HG02623 (cell line): ENCODE measurements around the gene SLC13A5.
"Not testable (repeated sequence)": the region's sequence is repeated elsewhere in the genome, so short reads cannot be mapped to it uniquely, and the experiment has no call there.

Experiments
- ATAC-seq: cut with Tn5 transposase; IDR thresholded peaks from one replicate; pipeline ENCODE4 v1.9.1; 2021; ENCODE audit warnings: moderate library complexity; ENCODE audit not compliant: unreplicated experiment

Gene SLC13A5

GRCh38 chr17:6711081-6711674, 2.0 kb downstream of the SLC13A5 start:
- no peak for ATAC-seq

GRCh38 chr17:6710317-6710716, 2.9 kb downstream of the SLC13A5 start:
- no peak for ATAC-seq

DNA sequence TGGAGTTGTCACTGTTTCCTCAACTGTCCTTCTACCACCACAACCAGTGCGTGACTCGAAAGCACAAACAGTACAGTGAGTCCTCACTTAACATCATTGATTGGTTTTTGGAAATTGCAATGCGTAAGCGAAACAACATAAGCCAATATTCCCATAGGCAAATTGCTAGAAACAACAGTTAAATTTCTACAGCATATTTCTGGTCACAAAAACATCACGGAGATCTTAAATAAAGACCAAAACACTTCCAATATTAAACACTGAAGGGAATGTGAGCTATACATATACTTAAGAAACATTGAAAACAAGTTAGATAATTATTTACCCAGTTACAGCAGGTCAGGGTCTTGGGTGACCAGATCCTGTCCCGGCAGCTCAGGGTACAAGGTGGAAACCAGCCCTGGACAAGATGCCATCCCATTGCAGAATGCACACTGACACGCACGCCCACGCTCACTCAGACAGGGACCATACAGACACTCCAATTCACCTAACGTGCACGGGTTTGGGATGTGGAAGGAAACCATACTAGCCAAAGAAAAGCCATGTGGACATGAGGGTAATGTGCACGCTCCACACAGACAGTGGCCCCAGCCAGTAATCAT, 4.7 kb downstream of the SLC13A5 start:
- no peak for ATAC-seq

DNA sequence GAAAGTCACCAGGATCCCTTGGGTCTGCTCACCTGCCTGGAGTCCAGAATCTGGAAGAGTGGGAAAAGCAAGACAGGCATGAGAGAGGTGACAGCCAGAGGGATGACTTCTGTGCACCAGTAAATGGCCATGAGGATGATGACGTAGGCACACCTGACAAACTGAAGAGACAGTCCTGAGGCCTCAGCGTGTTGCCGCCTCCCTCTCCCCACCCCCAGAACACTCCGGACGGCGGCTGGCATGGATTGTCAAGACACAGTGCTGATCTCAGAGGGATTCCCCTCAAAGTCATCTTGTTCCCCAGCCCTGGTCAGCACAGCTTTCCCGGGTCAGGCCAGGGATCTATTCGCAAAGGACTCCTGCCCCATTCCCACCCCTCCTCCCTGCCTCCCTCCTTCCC, 6.2 kb downstream of the SLC13A5 start:
- ATAC-seq, result no peak

DNA sequence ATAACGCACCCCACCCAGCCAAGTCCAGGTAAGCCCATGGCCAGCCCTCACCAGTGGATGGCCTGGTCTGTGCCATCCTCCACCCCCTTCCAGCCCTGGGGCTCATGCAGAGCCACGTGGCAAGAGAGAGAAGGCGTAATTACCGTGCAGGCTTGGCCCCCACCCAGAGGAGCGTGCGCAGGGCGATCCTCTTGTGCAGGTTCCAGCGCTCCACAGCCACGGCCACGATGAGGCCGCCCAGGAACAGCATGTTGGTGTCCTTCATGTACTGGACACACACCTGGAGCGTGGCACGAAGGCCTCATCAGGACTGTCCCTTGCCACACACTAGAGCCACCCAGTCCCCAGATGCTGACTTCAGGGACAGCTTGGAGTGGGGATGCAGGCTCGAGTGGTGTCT, 6.7 kb downstream of the SLC13A5 start:
- ATAC-seq, result no peak

GRCh38 chr17:6704470-6705052, 8.6 kb downstream of the SLC13A5 start:
- ATAC-seq, result no peak

DNA sequence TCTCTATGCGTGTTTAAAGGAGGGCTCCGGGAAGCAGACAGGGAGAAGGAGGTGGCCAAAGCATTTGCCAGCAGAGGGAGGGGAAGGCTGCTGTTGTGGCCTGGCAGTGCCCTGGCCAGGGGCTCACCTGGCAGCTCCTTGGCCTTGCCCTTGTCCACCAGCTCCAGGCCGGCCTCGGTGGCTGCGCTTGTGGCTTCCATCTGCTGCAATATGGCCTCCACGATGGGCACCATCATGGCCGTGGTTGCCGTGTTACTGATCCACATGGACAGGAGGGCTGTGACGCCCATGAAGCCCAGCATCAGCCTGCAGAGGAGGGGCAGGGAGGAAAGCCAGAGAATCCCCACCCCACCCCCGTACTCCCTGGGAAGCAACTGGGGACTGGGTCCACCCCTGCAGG, 9.4 kb downstream of the SLC13A5 start:
- ATAC-seq, result no peak

DNA sequence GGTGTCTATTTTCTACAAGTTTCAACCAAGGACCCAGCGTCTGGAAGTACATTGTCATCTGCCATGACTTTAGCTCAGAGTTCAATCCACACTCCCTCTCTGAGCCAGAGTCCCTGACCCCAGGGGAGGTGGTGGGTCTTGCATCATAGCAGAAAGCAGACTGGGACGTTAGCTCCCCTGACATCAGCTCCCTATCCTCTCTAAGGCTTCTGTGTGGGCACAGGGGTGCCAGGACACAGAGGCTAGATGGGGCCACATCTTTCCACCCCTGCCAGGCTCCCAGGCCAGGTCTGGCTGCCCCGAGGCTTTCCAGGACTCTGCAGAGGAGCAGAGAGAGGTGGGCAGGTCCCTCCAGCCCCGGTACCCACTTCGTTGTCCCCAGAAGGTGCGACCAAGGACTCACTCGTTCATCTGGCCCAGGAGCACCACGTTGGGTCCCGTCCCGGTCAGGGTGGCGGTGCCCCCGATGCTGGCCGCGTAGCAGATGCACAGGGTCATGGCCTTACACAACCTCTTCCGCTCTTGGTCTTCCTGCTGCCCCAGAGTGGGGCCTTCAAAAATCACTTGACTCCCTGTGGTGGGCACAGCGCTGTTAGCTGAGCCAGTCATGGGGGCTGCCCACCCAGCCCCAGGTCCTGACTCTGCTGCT, 10.5 kb downstream of the SLC13A5 start:
- ATAC-seq, result no peak

DNA sequence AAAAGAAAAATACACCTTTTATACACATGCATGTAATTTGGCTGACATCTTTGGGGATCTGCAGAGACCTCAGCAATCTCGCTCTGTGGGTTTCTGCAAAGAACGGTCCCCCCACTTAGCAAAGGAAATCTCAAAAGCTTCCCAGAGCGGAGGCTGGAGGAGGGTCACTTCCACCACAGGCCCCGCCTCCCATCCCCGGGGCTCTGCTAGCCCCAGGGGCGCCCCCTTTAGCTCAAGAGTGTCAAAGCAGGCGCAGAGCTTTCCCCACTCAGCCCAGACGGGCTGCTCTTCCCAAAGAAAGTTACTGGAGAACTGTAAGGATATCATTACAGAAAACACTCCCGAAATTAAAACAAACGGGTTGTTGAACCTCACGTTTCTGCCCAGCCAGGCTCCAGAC, 11.4 kb downstream of the SLC13A5 start:
- no peak for ATAC-seq

DNA sequence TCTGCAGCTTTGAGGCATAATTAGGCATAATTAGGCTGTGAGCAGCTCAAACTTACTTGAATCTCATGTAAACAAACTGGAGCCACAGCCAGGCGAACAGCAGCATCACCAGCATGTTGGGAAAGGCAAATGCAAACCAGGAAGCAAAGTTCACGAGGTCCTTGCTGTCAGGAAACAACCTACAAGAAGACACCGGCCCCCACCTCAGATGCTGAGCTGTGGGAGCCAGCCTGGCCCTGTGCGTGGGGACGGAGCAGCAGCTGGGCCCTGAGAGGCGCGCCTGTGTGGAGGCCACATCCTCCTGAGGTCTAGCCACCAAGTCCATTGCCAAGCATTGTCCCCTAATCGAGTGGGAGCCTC, 12.2 kb downstream of the SLC13A5 start:
- ATAC-seq, result no peak

GRCh38 chr17:6699997-6700947, 12.9 kb downstream of the SLC13A5 start:
- no peak for ATAC-seq

GRCh38 chr17:6698004-6698403, 15.2 kb downstream of the SLC13A5 start:
- ATAC-seq, result no peak

- ATAC-seq, result no peak
Observed at GRCh38 chr17:6696906-6697305, 16.3 kb downstream of the SLC13A5 start.

DNA sequence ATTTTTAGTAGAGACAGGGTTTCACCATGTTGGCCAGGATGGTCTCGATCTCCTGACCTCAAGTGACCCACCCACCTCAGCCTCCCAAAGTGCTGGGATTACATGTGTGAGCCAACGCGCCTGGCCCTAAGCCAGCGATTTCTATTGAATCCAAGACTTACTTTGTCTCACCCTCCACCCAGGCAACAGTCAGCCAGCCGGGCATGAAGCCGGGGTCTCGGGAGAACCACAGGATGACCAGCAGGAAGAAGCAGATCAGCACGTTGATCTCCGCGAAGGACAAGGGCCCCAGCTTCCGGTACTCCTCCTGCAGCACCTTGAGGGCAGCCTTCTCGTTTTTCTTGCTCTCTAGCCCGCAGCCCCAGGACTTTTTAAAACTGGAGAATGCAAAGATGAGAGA, 17.6 kb downstream of the SLC13A5 start:
- ATAC-seq, result no peak

- ATAC-seq, result no peak
Observed at GRCh38 chr17:6695051-6695450, 18.1 kb downstream of the SLC13A5 start.

DNA sequence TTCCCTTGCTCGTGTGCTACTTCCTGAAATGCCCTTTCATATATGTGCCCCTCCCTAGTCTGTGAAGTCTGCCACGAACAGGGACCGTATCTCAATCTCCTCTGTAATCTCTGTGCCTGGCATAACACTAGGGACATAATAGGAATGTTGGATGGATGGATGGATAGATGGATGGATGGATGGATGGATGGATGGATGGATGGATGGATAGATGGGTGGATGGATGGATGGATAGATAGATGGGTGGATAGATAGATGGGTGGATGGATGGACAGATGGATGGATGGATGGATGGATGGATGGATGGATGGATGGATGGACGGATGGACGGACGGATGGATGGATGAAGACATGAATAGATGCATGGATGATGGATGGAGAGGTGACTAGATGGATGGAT, 21.2 kb downstream of the SLC13A5 start:
- ATAC-seq, result not testable (repeated sequence)

GRCh38 chr17:6691546-6691945, 21.6 kb downstream of the SLC13A5 start:
- ATAC-seq, result no peak

GRCh38 chr17:6690641-6691040, 22.5 kb downstream of the SLC13A5 start:
- ATAC-seq, result no peak

- ATAC-seq, result no peak
Observed at GRCh38 chr17:6688944-6689343, 24.2 kb downstream of the SLC13A5 start.

- no peak for ATAC-seq
Observed at GRCh38 chr17:6686026-6686425, 27.1 kb downstream of the SLC13A5 start.
